ENCODE measurements around the gene PCGF3.

- no peak for TF ChIP-seq POLR2A (IDR thresholded peaks at IDR 0.05; ENCODE audit: low read length)
- TF ChIP-seq GATA1 (IDR thresholded peaks at IDR 0.05; ENCODE audit: low read depth, low read length), result no peak
These were observed 95.9 kb downstream of the PCGF3 start for GRCh38 chr4:801436-802124.

All from erythroblast (primary cell).